ENCODE measurements around the gene COA7.

DNA sequence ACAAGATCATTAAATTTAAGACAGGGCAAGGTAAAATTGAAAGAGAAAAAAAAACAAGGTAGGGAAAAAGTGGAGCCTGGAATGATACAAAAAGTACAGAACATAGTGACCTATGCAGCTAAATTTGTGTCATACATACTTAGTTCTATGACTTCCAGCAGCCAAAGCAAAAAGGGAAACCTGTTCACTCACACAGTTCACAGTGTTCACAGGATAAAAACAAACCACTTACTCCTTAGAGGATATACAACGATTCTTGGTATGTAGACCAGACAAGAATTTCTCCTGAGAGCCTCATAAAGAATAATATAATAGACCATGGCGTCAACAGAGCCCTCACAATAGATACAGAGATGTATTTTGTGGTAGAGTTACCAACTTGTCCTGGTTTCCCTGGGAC lies 27.5 kb downstream of the COA7 start:
- no peak for TF ChIP-seq CTCF (IDR thresholded peaks at IDR 0.05)
- TF ChIP-seq POLR2A (IDR thresholded peaks at IDR 0.05) = no peak

All from right lobe of liver (tissue), 4 donors.